Duodenal mucosa (tissue), 2 donors: ENCODE measurements around the gene ZCCHC14.

Source experiments
- H3K27ac ChIP-seq: one replicate; pipeline ENCODE4 v1.7.0; 2013; ENCODE audit warnings: low read depth, low read length
- H3K27me3 ChIP-seq, 2 donors: one replicate each; pipeline ENCODE4 v1.7.0; 2013; ENCODE audit warnings: low read length in 2 of 2, control low read depth in 1 of 2; ENCODE audit not compliant: insufficient read depth in 2 of 2, control insufficient read depth in 1 of 2
- H3K36me3 ChIP-seq, 2 donors: one replicate each; pipeline ENCODE4 v1.7.0; 2013; ENCODE audit warnings: low read length in 2 of 2, control low read depth in 1 of 2; ENCODE audit not compliant: insufficient read depth in 2 of 2, control insufficient read depth in 1 of 2
- H3K4me1 ChIP-seq, 2 donors: one replicate each; pipeline ENCODE4 v1.7.0; 2013; ENCODE audit warnings: low read length in 2 of 2, control low read depth in 1 of 2; ENCODE audit not compliant: insufficient read depth in 2 of 2, control insufficient read depth in 1 of 2
- H3K4me3 ChIP-seq, 2 donors: one replicate each; pipeline ENCODE4 v1.7.0; 2013; ENCODE audit warnings: low read length in 2 of 2, low read depth in 1 of 2
- H3K9ac ChIP-seq, 2 donors: one replicate each; pipeline ENCODE4 v1.7.0; 2013; ENCODE audit warnings: low read length in 2 of 2, low read depth in 1 of 2
- H3K9me3 ChIP-seq, 2 donors: one replicate each; pipeline ENCODE4 v1.7.0; 2013; ENCODE audit warnings: low read length in 2 of 2, control low read depth in 1 of 2; ENCODE audit not compliant: control insufficient read depth in 1 of 2

ZCCHC14 gene

DNA sequence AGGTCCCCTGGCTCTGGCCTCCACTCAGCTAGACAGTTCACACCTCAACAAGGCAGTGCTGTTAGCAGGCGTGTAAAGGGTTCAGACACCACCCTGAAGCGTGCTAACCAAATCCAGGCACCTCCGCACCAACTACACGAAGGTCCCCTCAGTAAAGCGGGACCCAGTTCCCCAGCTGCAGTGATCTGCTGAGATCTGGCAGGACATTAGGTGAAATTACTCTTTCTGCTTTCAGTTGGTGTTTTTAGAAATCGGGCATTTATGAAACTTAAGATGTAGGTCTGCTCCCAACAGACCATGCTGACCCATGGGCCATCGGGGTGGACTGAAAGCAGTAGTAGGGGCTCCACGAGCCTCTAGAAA is 136.4 kb downstream of the ZCCHC14 start:
- Histone ChIP-seq H3K9me3 (no peaks in the 10 kb centered on the region), H3K27ac (no peak overlapping the region), H3K9ac (no peak overlapping the region), H3K4me1 (no peaks in the 10 kb centered on the region), H3K36me3 (peaks cover 42 to 66% of the 10 kb centered on the region in 2 donors), H3K4me3 (no peak overlapping the region), H3K27me3 (no peaks in the 10 kb centered on the region)
